GM18502 (cell line): Measurements from ENCODE around the gene SVOP.
A peak's percentile ranks its signal among the peaks of the same experiment; 100 is the strongest.
"Not testable (repeated sequence)": the region's sequence is repeated elsewhere in the genome, so short reads cannot be mapped to it uniquely, and the experiment has no call there.

Source experiments
- ATAC-seq: cut with Tn5 transposase; IDR thresholded peaks from one replicate; pipeline ENCODE4 v1.9.1; 2021; ENCODE audit warnings: mild to moderate bottlenecking; ENCODE audit not compliant: unreplicated experiment, poor library complexity

The SVOP gene, protein sequence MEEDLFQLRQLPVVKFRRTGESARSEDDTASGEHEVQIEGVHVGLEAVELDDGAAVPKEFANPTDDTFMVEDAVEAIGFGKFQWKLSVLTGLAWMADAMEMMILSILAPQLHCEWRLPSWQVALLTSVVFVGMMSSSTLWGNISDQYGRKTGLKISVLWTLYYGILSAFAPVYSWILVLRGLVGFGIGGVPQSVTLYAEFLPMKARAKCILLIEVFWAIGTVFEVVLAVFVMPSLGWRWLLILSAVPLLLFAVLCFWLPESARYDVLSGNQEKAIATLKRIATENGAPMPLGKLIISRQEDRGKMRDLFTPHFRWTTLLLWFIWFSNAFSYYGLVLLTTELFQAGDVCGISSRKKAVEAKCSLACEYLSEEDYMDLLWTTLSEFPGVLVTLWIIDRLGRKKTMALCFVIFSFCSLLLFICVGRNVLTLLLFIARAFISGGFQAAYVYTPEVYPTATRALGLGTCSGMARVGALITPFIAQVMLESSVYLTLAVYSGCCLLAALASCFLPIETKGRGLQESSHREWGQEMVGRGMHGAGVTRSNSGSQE

DNA sequence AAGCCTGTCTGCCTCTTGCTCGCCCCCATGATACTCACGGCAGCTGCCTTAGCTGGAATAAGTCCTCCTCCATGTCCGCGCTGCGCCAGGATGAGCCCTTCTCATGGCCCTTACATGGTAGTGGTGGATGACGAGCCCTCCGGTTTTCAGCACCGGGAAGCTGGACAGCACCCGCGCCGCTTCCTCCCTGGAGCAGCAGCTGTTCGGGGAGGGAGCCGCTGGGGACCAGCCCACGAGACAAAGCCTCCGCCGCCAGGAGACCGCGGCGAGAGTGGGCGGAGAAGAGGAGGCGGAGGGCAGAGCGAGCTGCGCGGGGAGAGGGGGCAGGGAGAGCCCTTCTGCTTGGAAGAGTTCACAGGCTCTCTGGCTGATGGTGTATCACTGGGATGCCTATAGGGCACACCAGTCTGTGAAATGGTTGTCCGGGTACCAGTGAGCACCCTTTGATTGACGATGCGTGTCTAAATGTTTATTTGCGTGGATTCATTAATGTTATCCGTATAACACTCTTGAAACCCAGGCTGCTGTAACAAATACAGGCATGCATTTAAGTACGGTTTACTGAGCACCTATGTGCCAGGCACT, at the start of gene SVOP:
TSS of gene SVOP (minus strand) at position 273 of the 585 bp plus-strand sequence. CDS start at position 73, 200 bp downstream.
- ATAC-seq: no peak

DNA sequence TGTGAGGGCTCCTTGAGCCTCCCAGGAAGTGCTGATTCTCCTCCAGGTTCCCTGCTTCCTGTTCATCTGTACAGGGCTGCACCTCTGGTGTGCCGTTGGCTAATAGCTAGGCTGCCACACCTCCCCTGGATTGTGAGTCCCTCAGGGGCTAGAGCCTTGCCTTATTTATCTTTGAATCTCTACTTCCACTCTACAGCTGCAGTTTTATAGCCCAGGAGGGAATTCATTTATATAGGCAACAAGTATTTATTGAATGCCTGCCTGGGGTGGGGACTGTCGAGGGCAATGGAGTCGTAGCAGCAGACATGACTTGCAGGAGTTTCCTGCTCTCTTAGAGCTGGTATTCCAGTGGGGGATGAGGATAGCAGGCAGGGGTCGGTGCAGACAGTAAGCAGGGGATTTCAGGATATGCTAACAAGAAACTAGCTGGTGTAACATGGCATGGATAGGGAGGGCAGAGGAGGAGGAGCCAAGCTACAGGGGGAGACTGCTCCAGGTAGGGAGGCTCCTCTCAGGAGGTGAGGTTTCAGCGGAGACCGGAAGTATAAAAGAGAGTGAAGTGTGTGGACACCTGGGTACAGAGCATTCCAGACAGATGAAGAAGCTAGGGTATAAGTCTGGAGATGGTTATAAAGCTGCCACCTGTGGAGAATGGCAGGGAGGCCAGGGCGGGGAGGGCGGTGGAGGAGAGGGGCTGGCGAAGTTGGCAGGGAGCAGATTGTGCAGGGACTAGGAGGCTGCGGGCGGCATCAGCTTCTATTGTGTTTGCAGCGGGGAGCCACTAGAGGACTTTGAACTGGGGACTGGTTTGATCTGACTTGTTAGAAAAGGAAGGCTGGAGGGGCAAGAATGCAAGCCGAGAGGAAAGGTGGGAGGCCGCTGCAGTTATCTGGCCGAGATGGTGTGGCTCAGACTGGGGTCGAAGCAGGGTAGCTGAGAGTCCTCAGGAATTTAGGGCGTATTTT, 48.7 kb upstream of the SVOP start:
- ATAC-seq: no peak

DNA sequence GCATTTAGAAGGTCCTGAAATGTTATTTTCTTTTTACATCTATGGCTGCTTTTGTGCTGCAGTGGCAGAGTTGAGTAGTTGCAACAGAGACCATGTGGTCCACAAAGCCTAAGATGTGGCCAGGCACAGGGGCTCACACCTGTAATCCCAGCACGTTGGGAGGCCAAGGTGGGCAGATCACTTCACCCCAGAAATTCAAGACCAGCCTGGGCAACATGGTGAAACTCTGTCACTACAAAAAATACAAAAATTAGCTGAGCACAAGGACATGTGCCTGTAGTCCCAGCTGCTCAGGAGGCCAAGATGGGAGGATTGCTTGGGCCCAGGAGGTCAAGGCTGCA, 45.0 kb upstream of the SVOP start:
- ATAC-seq: no peak

DNA sequence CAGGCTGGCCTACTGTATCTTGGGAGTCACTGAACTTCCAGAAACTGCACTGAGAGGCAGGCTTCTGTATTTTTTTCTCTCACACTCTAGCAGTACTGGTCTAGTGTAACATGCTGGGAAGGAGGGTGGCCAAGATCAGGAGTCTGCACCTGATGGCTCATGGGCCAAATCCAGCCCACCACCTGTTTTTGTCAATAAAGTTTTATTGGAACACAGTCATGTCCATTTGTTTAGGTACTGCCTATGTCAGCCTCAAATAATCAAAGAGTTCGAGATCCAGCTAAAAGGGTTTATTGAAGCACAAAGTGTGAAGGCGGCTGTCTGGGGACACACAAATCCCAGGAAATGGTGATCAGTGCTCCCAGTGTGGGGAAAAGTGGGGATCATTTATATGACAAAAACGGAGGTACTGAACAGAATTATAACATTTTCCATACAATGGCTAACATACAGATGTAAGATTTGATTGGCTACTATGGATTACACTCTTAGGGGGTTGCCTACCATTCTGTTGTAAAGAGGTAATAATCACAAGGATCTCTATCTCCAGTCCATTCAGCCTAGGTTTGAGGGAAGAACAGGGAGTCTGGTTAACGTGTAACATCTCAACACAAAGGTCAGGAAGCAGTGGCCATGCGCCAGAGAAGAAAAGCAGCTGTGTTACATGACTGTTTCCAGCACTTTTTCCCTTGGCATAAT, 44.4 kb upstream of the SVOP start:
- ATAC-seq: no peak

DNA sequence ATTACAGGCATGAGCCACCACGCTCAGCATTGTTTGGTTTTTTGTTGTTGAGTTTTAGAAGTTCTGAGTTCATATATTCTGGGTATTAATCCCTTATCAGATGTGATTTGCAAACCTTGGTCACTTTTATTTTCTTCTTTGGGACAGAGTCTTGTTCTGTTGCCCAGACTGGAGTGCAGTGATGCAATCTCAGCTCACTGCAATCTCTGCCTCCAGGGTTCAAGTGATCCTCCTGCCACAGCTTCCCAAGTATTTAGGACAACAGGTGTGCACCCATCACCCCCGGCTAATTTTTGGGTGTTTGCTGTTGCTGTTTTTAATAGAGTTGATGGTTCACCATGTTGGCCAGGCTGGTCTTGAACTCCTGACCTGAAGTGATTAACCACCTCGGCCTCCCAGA, 43.3 kb upstream of the SVOP start:
- no peak for ATAC-seq

DNA sequence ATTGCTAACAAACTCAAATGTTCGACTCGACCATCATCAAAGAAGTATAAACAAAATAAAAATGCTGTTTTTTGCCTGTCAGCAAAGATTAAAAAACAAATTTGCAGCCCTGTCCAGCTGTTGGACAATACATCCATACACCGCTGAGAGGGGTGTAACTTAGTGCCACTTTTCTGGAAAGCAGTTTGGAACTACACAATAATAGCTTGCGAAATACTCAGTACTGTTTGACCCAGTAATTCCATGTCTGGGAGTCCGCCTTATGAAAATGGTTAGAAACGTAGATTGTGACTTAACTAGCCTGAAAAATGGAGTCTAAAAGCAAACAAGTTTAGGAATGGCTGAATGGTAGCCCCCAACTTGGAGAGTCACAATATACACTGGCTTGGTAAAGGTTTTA, 37.9 kb upstream of the SVOP start:
- ATAC-seq: no peak

DNA sequence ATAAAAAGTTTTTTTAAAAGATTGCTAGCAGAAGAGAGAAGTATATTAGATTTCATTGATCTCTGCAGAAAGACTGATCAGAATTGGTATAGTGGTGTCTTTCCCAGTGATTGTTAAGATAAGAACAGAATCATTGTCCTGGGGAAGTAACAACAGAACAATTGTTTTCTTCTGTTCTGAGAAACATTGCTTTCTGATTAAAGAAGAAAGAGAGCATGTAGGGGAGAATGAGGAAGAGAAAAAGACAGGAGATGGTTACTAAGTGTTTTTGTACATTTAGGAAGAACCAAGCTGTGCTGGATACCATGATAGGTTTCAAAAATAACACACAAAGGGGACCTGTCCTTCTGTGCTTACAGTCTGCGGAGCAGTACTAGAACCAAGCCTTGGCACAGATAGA, 36.5 kb upstream of the SVOP start:
- ATAC-seq: no peak

DNA sequence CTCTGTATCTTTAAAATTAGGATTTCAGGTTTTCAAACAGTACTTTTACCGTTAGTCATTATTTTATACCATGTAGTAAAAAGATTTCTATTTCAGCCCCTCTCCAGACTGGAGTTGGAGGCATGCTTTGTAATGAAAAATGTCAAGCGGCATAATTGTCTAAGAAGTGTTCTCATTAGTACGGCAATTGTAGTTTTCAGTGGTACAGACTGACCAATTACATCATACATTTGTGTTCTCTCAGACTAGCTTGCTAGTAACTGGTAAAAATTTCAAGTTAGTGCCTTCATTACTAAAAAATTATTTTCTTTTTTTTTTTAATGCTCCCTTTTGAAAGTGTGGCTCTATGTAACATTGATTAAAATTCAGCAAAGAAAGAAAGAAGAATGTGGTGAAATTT, 36.0 kb upstream of the SVOP start:
- no peak for ATAC-seq

DNA sequence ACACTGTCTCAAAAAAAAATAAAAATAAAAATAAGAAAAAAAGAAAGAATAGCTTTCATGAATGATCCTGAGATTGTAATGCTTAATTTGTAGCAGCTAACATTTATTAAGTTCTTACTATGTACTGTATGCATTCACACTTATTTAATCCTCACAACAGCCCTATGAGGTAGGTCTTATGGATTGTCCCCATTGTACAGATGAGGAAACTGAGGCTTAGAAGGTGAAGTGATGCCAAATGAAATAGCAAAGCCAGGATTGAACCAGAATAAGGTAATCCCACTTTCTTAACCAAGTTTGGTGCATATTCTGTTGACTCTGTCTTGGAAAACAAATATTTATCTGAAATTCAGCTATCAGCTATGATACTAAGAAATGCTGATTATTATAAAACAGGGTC, 33.7 kb upstream of the SVOP start:
- no peak for ATAC-seq

DNA sequence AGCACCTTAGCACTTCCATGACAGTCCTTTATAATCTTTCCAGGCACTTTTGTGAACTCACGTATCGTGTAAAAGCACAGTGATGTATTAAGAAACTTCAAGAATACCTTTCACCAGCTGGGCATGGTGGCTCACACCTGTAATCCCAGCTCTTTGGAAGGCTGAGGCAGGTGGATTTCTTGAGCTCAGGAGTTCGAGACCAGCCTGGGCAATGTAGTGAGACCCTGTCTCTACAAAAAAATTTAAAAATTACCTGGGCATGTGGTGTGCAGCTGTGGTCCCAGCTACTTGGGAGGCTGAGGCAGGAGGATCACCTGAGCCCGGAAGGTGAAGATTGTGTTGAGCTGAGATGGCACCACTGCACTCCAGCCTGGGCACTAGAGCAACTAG, 33.3 kb upstream of the SVOP start:
- ATAC-seq: peak; percentile 6

DNA sequence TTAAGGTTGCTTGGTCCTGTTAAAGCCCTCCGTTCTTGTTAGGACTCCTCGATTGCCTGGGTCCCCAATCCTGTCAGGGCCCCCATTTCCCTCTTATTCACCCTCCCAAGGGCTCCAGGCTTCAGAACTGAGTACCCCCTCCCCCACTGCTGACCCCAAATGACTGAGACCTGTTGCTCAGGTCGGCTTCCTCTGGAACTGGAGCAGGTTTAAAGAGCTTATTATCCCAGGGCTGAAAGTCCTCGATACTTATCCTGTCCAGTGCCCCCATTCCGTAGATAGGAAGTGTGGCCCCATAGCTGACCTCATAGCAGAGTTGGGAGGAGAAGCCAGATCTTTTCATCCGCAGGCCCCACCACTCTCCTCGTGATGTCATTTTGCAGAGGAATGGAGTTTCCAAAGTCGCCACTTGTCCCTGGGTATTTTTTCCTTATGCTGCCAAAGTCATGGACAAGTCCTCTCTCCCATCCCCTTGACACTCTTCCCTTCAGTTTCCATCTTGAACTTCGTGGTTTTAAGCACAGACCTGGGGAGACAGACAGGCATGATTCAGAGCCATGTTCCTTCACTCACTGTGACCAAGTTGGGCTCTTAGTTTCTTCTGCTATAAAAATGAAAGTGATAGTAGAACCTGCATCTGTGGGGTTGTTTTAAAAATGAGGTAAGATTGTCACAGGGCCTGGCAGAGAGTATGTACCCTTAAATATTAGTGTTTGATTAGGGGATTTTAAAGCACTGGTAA, 32.7 kb upstream of the SVOP start:
- peak; percentile 43 for ATAC-seq

DNA sequence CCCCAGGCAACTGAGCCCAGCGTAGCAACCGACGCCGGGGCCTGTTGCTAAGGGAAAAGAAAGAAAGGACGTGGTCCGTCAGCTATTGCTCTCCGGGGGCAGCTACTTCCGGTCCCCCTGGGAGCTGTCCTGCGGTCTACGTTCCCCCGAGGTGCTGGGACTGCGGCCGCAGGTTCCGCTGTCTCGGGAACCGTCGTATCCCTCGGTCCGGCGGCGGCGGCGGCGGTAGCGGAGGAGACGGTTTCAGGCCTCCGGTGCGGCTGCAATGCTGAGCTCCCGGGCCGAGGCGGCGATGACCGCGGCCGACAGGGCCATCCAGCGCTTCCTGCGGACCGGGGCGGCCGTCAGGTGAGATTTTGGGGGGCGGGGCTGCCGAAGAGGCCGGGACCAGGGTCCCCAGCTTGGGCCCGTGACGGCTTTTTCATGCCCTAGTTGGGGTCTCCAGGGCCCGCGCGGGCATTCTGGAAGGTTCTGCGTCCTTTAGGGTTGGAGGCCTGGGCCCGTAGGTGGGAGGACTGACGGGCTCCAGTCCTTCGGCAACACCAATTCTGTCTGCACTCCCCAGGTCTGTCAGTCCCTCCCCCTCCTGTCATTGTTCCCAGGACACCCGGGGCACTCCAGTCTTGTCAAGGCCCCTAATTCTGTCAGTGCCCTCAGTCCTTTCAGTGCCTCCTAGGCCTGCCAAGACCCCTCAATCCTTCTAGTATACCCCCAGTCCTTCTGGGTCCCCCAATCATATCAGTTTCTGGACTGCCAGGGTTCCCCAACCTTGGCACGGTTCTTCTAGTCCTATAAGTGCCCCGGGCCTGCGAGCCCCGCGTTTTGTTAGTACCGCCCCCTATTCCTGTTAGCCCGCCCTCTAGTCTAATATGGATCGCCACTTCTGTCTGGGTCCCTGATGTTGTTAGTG, 31.8 kb upstream of the SVOP start, which contains the start of gene USP30:
TSS of gene USP30 (plus strand) at position 163 of the 910 bp plus-strand sequence. CDS start at position 266, 103 bp downstream.
- peak; percentile 76 for ATAC-seq

DNA sequence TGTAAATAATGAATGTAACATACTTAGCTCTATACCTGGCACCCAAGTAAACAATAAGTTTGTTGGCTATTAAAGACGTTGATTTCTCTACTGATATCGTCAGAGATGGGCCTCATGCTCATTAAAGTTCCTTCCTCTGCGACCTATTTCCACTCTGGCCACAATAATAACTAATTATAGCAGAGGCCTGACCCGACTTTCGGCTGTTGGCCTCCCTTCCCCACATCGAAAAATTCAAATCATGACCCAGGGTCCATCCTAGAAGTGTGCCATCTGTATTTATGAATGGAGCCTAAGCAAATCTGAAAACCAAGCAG, 31.2 kb upstream of the SVOP start:
- ATAC-seq: no peak

DNA sequence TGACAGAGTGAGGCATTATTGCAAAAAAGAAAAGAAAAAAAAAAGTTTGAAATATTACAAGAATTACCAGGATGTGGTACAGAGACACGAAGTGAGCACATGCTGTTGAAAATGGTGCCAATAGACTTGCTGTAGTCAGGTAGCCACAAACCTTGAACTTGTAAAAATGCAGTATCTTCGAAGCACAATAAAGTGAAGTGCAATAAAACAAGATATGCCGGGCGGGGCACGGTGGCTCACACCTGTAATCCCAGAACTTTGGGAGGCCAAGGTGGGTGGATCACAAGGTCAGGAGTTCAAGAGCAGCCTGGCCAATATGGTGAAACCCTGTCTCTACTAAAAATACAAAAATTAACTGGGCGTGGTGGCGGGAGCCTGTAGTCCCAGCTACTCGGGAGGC, 28.9 kb upstream of the SVOP start:
- not testable (repeated sequence) for ATAC-seq

DNA sequence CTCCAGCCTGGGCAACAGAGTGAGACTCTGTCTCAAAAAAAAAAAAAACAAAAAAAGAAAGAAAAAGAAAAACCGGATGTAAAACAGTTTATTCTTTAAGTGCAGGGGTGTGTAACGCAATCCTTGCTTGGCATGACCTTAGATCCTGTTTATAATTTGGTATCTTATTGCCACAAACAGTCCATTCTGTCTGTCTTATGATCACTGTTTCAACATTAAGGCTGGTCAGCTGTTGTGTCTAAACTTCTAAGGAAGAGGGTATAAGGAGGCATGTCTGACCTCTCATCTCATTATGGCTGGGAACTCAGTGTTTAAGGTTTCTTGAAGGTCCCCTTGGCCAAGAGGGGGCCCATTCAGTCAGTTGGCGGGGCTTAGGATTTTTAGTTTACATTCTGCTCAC, 27.8 kb upstream of the SVOP start:
- ATAC-seq: not testable (repeated sequence)

DNA sequence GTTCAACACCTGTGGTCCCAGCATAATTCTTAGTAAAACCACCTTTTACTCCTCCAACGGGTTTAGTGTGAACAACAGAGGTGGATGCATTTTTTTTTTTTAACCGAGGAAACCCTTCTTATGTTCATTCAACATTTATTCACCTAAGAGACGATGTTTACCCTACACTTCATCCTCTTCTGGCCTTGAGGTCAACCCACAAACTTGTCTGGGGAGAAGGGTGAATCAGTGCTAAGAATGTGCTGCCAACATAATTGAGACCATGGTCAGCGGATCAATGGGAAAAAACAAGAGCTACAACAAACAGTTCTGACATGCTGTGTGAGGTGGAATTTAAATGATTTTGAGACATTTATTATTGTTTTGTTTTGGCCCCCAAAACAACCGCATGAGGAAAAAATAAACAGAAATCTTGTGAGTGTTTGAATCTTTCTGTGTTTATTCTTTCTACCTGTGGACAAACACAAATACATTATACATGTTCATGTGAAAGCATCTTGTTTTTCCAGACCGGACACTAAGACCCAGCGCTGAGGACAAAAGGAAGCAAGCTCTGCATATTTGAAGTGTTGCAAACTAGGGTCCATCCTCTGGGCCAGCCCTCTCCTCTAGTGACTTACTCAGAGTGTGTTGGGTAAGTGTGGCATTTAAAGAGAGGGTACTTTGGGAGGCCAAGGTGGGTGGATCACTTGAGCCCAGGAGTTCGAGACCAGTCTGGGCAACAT, 26.4 kb upstream of the SVOP start:
- ATAC-seq: no peak

DNA sequence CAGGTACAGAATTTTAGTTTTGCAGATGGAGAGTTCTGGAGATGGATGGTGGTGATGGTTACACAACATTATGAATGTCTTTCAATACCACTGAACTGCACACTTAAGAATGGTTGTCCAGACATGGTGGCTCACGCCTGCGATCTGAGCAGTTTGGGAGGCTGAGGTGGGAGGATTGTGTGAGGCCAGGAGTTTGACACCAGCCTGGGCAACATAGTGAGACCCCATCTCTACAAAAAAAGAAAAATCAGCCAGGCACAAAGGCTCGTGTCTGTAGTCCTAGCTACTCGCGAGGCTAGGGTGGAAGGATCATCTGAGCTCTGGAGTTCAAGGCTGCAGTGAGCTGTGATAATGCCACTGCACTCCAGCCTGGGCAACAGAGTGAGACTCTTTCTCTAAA, 23.4 kb upstream of the SVOP start:
- ATAC-seq: no peak

DNA sequence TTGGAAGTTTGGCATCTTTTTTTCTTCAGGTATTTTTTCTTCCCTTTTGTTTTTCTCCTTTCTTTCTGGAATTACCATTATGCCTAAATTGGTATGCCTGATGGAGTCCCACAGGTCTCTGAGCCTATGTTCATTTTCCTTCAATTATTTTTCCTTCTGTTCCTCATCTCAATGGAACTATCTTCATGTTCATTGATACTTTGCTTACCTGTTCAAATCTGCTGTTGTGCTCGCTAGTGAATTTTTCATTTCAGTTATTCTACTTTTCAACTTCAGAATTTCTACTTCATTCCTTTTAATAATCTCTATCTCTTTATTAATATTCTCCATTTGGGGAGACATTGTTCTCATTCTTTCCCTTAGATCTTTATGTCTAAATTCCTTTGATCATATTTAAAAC, 16.1 kb upstream of the SVOP start:
- ATAC-seq: no peak
